ENCODE results near the gene R3HDM4. TPM values are rescaled to one million over a fixed set of nuclear protein-coding genes. Genes with fewer than 3 reads are reported as not detected.

R3HDM4 gene
- total RNA-seq, 1 donor from 2014 or later = 63.1 TPM

GRCh38 chr19:927351-927779, 14.3 kb upstream of the R3HDM4 start:
- Mint-ChIP-seq H3K36me3 (ENCODE audit: insufficient read depth) (peaks cover 3% of the 10 kb centered on the region), H3K27ac (peak overlapping the region; percentile 33), H3K4me1 (ENCODE audit: low read depth) (peaks cover 1% of the 10 kb centered on the region), H3K27me3 (no peaks in the 10 kb centered on the region), H3K9me3 (ENCODE audit: low read depth) (no peaks in the 10 kb centered on the region), H3K4me3 (ENCODE audit: low read depth) (peak overlapping the region; percentile 87)
- TF ChIP-seq, protein P1, sequence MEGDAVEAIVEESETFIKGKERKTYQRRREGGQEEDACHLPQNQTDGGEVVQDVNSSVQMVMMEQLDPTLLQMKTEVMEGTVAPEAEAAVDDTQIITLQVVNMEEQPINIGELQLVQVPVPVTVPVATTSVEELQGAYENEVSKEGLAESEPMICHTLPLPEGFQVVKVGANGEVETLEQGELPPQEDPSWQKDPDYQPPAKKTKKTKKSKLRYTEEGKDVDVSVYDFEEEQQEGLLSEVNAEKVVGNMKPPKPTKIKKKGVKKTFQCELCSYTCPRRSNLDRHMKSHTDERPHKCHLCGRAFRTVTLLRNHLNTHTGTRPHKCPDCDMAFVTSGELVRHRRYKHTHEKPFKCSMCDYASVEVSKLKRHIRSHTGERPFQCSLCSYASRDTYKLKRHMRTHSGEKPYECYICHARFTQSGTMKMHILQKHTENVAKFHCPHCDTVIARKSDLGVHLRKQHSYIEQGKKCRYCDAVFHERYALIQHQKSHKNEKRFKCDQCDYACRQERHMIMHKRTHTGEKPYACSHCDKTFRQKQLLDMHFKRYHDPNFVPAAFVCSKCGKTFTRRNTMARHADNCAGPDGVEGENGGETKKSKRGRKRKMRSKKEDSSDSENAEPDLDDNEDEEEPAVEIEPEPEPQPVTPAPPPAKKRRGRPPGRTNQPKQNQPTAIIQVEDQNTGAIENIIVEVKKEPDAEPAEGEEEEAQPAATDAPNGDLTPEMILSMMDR (IDR thresholded peaks at IDR 0.05; ENCODE audit: unreplicated experiment) = no peak
- DNase-seq (ENCODE audit: low spot score, unreplicated experiment) = no peak

DNA sequence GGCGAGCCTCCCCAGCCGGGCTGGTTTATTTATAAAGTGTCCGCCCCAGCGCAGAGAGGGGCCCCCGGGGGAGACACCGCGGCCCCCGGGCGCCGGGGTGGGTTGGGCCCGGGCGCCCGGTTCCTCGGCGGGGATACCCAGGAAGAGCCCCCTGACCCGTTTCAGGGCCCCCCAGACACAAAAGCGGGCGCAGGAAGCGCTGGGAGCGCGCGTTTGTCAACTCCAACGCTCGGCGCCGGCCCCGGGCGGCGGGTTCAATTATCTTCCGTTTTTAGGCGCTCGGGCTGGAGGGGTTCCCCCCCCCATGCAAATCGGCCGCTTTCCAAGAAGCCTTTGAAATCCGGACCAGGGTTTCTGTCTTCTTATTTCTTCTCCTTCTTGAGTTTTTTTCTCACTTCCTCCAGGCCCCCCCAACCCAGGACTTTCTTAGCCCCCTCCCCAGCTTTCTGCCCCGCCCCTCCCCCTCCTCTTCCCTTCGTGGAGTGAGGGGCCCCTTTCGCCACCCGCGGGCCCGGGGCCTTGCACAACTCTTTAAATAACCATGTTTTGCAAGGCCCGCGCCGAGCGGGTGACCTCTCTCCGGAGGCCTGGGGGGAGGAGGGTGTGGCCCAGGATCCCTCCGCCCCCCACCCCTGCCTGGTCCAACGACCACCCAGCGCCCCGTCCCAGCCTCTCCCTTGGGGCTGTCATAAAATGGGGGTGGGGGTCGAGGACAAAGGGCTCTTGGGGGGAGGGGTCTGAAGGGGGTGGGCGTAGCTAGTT, 13.8 kb upstream of the R3HDM4 start:
- TF ChIP-seq, protein P1 (IDR thresholded peaks at IDR 0.05; ENCODE audit: unreplicated experiment) = no peak
- Mint-ChIP-seq H3K27ac (peak overlapping the region; percentile 76), H3K4me1 (ENCODE audit: low read depth) (peaks cover 4% of the 10 kb centered on the region), H3K9me3 (ENCODE audit: low read depth) (no peaks in the 10 kb centered on the region), H3K36me3 (ENCODE audit: insufficient read depth) (peaks cover 3% of the 10 kb centered on the region), H3K27me3 (peaks cover 3% of the 10 kb centered on the region), H3K4me3 (ENCODE audit: low read depth) (peak overlapping the region; percentile 87)
- no peak for DNase-seq (ENCODE audit: low spot score, unreplicated experiment)

DNA sequence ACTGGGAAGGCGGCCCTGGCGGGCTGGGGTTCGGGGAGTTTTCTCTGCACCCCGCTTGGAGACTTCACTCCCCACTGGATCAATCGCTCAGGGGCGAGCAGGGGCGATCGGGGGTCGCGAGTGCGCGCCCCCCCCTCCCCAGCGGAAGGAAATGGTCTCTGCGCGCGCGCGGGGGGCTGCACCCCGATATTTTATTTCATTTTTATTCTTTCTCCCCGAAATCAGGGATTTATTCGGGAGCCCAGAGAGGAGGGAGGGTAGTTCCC, 13.2 kb upstream of the R3HDM4 start:
- H3K9me3 Mint-ChIP-seq (ENCODE audit: low read depth) = no peaks in the 10 kb centered on the region
- DNase-seq (ENCODE audit: low spot score, unreplicated experiment) = no peak
- H3K36me3 Mint-ChIP-seq (ENCODE audit: insufficient read depth) = peaks cover 3% of the 10 kb centered on the region
- TF ChIP-seq, protein P1 (IDR thresholded peaks at IDR 0.05; ENCODE audit: unreplicated experiment) = no peak
- H3K4me1 Mint-ChIP-seq (ENCODE audit: low read depth) = peaks cover 4% of the 10 kb centered on the region
- H3K27ac Mint-ChIP-seq = no peak overlapping the region
- peak overlapping the region; percentile 87 for H3K4me3 Mint-ChIP-seq (ENCODE audit: low read depth)
- H3K27me3 Mint-ChIP-seq = peaks cover 7% of the 10 kb centered on the region

- peak; percentile 67 for DNase-seq (ENCODE audit: low spot score, unreplicated experiment)
- Mint-ChIP-seq H3K27me3 (peaks cover 11% of the 10 kb centered on the region), H3K4me1 (ENCODE audit: low read depth) (peaks cover 3% of the 10 kb centered on the region), H3K27ac (peak within 1 kb of the TSS; percentile 76), H3K36me3 (ENCODE audit: insufficient read depth) (peaks cover 3% of the 10 kb centered on the region), H3K4me3 (ENCODE audit: low read depth) (peak within 1 kb of the TSS; percentile 87), H3K9me3 (ENCODE audit: low read depth) (no peaks in the 10 kb centered on the region)
- TF ChIP-seq, protein P1 (IDR thresholded peaks at IDR 0.05; ENCODE audit: unreplicated experiment) = peak; percentile 8
These were observed 12.7 kb upstream of the R3HDM4 start, which contains the start of gene ARID3A for GRCh38 chr19:925526-926322. ARID3A (plus strand) TSS chr19:926035; CDS start chr19:929529, 3,494 bp downstream.

GRCh38 chr19:925087-925525, 12.1 kb upstream of the R3HDM4 start:
- Mint-ChIP-seq H3K27ac (peak overlapping the region; percentile 74), H3K27me3 (peaks cover 13% of the 10 kb centered on the region), H3K9me3 (ENCODE audit: low read depth) (no peaks in the 10 kb centered on the region), H3K36me3 (ENCODE audit: insufficient read depth) (peaks cover 3% of the 10 kb centered on the region), H3K4me3 (ENCODE audit: low read depth) (peak overlapping the region; percentile 74), H3K4me1 (ENCODE audit: low read depth) (peaks cover 3% of the 10 kb centered on the region)
- no peak for DNase-seq (ENCODE audit: low spot score, unreplicated experiment)
- TF ChIP-seq, protein P1 (IDR thresholded peaks at IDR 0.05; ENCODE audit: unreplicated experiment) = no peak
